Caco-2 (cell line): ENCODE data around the gene FBH1. TPM values are rescaled to one million over a fixed set of nuclear protein-coding genes. Genes with fewer than 3 reads are reported as not detected.

Source experiments
- BruUV-seq: library from RNA; stranded (reverse); fragments of 400-500 nt; replicated peaks from 2 replicates; lab custom pipeline; 2021; lab: Mats Ljungman, UMichigan
- CTCF ChIA-PET: fragments of 300-600 bp; sonication (Branson Sonifier 250); formaldehyde crosslinking; loops from one replicate; lab custom pipeline; 2022; ENCODE audit warnings: antibody characterized with exemption; lab: Charles Lee
- POLR2A ChIA-PET: fragments of 300-600 bp; sonication (Branson Sonifier 250); formaldehyde crosslinking; loops from one replicate; lab custom pipeline; 2022; ENCODE audit warnings: antibody characterized with exemption; lab: Charles Lee
- DNase-seq, 2 experiments: peaks; one replicate each; pipeline versions ENCODE4 v3.0.0 to v3.0.0-alpha.2; 2020 to 2022
- H3K27me3 ChIP-seq: replicated peaks from 2 replicates; pipeline ENCODE4 v1.6.0; 2011; ENCODE audit warnings: low read length; ENCODE audit not compliant: control insufficient read depth, insufficient read depth
- H3K36me3 ChIP-seq: 2 replicates; pipeline ENCODE4 v1.5.1; 2011; ENCODE audit warnings: low read length; ENCODE audit not compliant: control insufficient read depth, insufficient read depth
- H3K4me1 ChIP-seq: fragments of 250-450 bp; sonication (Bioruptor Pico); 2 replicates; pipeline ENCODE4 v1.5.1; 2020; ENCODE audit warnings: mild to moderate bottlenecking
- H3K4me3 ChIP-seq: 2 replicates; pipeline ENCODE4 v1.5.1; 2011; ENCODE audit warnings: low read depth, mild to moderate bottlenecking, control low read depth, low read length
- H3K9me3 ChIP-seq: fragments of 250-450 bp; sonication (Bioruptor Pico); 2 replicates; pipeline ENCODE4 v1.5.1; 2020; ENCODE audit warnings: mild to moderate bottlenecking, moderate library complexity
- H3K27ac Mint-ChIP-seq: one replicate; pipeline ENCODE4 v1.8.0; 2022; ENCODE audit warnings: mixed read lengths; ENCODE audit not compliant: unreplicated experiment
- H3K27me3 Mint-ChIP-seq: one replicate; pipeline ENCODE4 v1.8.0; 2022; ENCODE audit warnings: mixed read lengths; ENCODE audit not compliant: insufficient read depth, unreplicated experiment
- H3K36me3 Mint-ChIP-seq: one replicate; pipeline ENCODE4 v1.8.0; 2022; ENCODE audit warnings: mild to moderate bottlenecking, mixed read lengths; ENCODE audit not compliant: insufficient read depth, unreplicated experiment
- H3K4me1 Mint-ChIP-seq: one replicate; pipeline ENCODE4 v1.8.0; 2022; ENCODE audit warnings: low read depth, mixed read lengths; ENCODE audit not compliant: unreplicated experiment
- H3K4me3 Mint-ChIP-seq: one replicate; pipeline ENCODE4 v1.8.0; 2022; ENCODE audit warnings: mild to moderate bottlenecking, moderate library complexity, mixed read lengths; ENCODE audit not compliant: unreplicated experiment
- H3K9me3 Mint-ChIP-seq: one replicate; pipeline ENCODE4 v1.8.0; 2022; ENCODE audit warnings: mixed read lengths; ENCODE audit not compliant: unreplicated experiment
- intact Hi-C: fragments of 100-400 bp; cut with micrococcal nuclease; formaldehyde crosslinking; loops from one replicate; pipeline ENCODE4 v1.10.0; 2022; ENCODE audit not compliant: unreplicated experiment
- total RNA-seq: library from RNA; stranded (reverse); gene quantifications from 2 replicates; pipeline ENCODE4 v1.2.3, GENCODE V29; 2022
- TF ChIP-seq, protein P1 (sequence below), 2 experiments: fragments of 200-600 bp in 1 of 2; IDR thresholded peaks; 1 replicate in 1 of 2; 2 replicates in 1 of 2; pipeline versions ENCODE4 v1.5.1 to v1.8.0; 2011 to 2022; ENCODE audit warnings: antibody characterized with exemption in 1 of 2, control low read depth in 1 of 2, inconsistent platforms in 1 of 2, low read depth in 1 of 2, low read length in 1 of 2, mild to moderate bottlenecking in 1 of 2, moderate library complexity in 1 of 2; ENCODE audit not compliant: insufficient read depth in 1 of 2, severe bottlenecking in 1 of 2, unreplicated experiment in 1 of 2

Gene FBH1
- total RNA-seq, 1 experiment from 2014 or later = 83.3 TPM

DNA sequence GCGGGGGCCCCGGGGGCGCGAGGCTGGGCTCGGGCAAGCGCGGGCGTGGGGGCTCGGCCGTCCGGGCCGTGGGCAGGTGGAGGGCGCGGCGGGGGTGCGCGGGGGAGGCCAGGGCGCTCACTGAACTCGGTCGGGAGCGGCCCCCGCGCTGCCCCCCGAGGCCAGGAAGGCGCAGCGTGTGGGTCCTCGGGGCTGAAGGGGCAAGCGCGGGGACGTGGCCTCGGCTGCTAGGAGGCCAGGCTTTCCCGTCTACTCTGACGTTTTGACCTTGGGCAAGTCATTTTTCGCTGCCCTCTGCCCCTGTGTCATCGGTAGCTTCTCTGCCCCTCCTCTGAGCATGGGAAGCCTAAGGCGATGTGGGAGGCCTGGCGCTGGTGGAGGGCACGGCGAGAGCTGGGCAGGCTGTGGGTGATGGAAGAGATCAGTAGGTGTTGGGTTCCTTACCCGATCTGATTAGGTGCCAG, 441 bp downstream of the FBH1 start:
- BruUV-seq = no TSS peak
- Mint-ChIP-seq H3K36me3 (peaks cover 80% of the 10 kb centered on the region), H3K9me3 (no peaks in the 10 kb centered on the region), H3K4me1 (peaks cover 27% of the 10 kb centered on the region), H3K27ac (peak overlapping the region; percentile 83), H3K27me3 (no peaks in the 10 kb centered on the region), H3K4me3 (peak overlapping the region; percentile 85)
- ChIA-PET POLR2A (interaction anchor here (0.5 to 3.3 kb wide), 19 partner anchors 10 to 511 kb away, joined by 3 to 109 read pairs (median 5); partner anchors contain the start of genes GDI2, PFKFB3 and TASOR2), CTCF (interaction anchor here (0.8 to 2.1 kb wide), 5 partner anchors 18 to 1075 kb away, joined by 3 to 9 read pairs (median 4); partner anchors contain the start of genes GDI2 and PFKFB3)
- Histone ChIP-seq H3K4me3 (peak overlapping the region; percentile 74), H3K36me3 (no peaks in the 10 kb centered on the region), H3K9me3 (no peaks in the 10 kb centered on the region), H3K4me1 (peaks cover 7% of the 10 kb centered on the region; the same call in 1 of the 2 replicates), H3K27me3 (no peaks in the 10 kb centered on the region)
- TF ChIP-seq, protein P1, sequence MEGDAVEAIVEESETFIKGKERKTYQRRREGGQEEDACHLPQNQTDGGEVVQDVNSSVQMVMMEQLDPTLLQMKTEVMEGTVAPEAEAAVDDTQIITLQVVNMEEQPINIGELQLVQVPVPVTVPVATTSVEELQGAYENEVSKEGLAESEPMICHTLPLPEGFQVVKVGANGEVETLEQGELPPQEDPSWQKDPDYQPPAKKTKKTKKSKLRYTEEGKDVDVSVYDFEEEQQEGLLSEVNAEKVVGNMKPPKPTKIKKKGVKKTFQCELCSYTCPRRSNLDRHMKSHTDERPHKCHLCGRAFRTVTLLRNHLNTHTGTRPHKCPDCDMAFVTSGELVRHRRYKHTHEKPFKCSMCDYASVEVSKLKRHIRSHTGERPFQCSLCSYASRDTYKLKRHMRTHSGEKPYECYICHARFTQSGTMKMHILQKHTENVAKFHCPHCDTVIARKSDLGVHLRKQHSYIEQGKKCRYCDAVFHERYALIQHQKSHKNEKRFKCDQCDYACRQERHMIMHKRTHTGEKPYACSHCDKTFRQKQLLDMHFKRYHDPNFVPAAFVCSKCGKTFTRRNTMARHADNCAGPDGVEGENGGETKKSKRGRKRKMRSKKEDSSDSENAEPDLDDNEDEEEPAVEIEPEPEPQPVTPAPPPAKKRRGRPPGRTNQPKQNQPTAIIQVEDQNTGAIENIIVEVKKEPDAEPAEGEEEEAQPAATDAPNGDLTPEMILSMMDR (IDR thresholded peaks at IDR 0.05; ENCODE audit: insufficient read depth in 1 of 2, low read depth in 1 of 2, low read length in 1 of 2, severe bottlenecking in 1 of 2, unreplicated experiment in 1 of 2) = no peak
- peak; percentile 45 to 59 for DNase-seq
- intact Hi-C loops = loop anchor here (2.0 kb wide), 1 partner anchor 206 kb away; the partner anchor contains the start of gene TASOR2

DNA sequence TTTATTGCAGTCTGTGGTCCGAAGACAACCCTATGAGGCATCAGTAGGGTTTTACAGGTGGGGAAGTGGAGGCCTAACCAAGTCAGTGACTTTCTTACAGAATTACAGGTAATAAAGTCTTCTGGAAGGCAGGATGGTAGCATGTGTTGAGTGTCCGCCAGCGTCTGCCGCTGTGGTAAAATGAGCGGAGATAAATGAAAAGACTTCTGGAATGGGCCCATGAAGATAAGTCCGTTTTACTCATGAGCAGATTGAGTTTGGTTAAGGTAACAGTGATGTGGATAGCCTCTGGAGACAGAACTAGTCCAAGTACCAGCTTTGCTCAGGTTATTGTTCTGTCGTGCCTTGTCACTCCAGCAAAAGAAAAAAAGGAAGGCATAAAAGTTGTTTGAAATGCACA, 966 bp downstream of the FBH1 start:
- TF ChIP-seq, protein P1 (IDR thresholded peaks at IDR 0.05; ENCODE audit: insufficient read depth in 1 of 2, low read depth in 1 of 2, low read length in 1 of 2, severe bottlenecking in 1 of 2, unreplicated experiment in 1 of 2) = no peak
- Mint-ChIP-seq H3K27me3 (no peaks in the 10 kb centered on the region), H3K27ac (peak overlapping the region; percentile 83), H3K4me3 (peak overlapping the region; percentile 85), H3K4me1 (peaks cover 27% of the 10 kb centered on the region), H3K36me3 (peaks cover 80% of the 10 kb centered on the region), H3K9me3 (no peaks in the 10 kb centered on the region)
- POLR2A ChIA-PET = interaction anchor here (0.5 kb wide), 1 partner anchor 173 kb away, joined by 3 read pairs; no protein-coding TSS in a partner anchor
- peak overlapping the region; percentile 74 for H3K4me3 ChIP-seq
- no peak for DNase-seq
- H3K36me3 ChIP-seq = peaks cover 2% of the 10 kb centered on the region; the same call in 1 of the 2 replicates
- H3K9me3 ChIP-seq = no peaks in the 10 kb centered on the region
- H3K4me1 ChIP-seq = peaks cover 7% of the 10 kb centered on the region; the same call in 1 of the 2 replicates
- BruUV-seq = TSS peak; percentile 24
- no peaks in the 10 kb centered on the region for H3K27me3 ChIP-seq
- intact Hi-C loops = loop anchor here (2.0 kb wide), 1 partner anchor 206 kb away; the partner anchor contains the start of gene TASOR2
- CTCF ChIA-PET = interaction anchor here (1.3 kb wide), 1 partner anchor 19 kb away, joined by 4 read pairs; no protein-coding TSS in a partner anchor

DNA sequence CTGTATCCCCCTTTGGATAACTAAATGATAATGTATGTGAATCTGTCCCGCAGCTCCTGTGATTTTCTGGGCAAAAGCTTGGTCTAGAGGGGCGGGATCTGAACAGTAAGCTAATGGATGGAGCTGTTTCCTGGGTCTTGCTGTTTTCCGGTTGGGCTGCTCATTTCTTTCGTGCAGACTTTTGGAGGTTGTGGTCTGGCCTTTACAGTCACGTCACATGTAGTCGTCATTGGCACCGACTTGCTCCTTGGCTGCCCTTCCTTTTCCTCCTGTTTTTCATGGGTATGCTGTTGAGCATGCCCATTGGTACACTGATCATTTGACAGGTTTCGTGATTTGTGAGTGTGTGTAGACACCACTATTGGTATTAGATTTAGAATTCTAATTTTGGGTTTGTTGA, 2.0 kb downstream of the FBH1 start:
- no peak for DNase-seq
- no peaks in the 10 kb centered on the region for H3K27me3 Mint-ChIP-seq
- H3K9me3 ChIP-seq = peaks cover under 1% of the 10 kb centered on the region; the same call in 1 of the 2 replicates
- peaks cover 1% of the 10 kb centered on the region for H3K9me3 Mint-ChIP-seq
- no peaks in the 10 kb centered on the region for H3K27me3 ChIP-seq
- peak overlapping the region; percentile 8 for H3K4me3 Mint-ChIP-seq
- intact Hi-C loops = no loop called here
- TF ChIP-seq, protein P1 (IDR thresholded peaks at IDR 0.05; ENCODE audit: insufficient read depth in 1 of 2, low read depth in 1 of 2, low read length in 1 of 2, severe bottlenecking in 1 of 2, unreplicated experiment in 1 of 2) = no peak
- H3K4me1 ChIP-seq = peaks cover 7% of the 10 kb centered on the region; the same call in 1 of the 2 replicates
- ChIA-PET CTCF (interaction anchor here (0.7 kb wide), 1 partner anchor 180 kb away, joined by 3 read pairs; no protein-coding TSS in a partner anchor), POLR2A (no interaction called here)
- peak overlapping the region; percentile 60 for H3K27ac Mint-ChIP-seq
- H3K4me1 Mint-ChIP-seq = peaks cover 27% of the 10 kb centered on the region
- peaks cover 80% of the 10 kb centered on the region for H3K36me3 Mint-ChIP-seq
- H3K36me3 ChIP-seq = peaks cover 2% of the 10 kb centered on the region; the same call in 1 of the 2 replicates
- BruUV-seq = no TSS peak
- H3K4me3 ChIP-seq = no peak overlapping the region
